ENCODE measurements around the gene STEAP3.

Gene STEAP3

GRCh38 chr2:119219873-119220272, 3.8 kb upstream of the STEAP3 start:
- DNase-seq (ENCODE audit: low read depth, low spot score) = no peak
- Histone ChIP-seq H3K9me3 (ENCODE audit: insufficient read depth, low read length) (no peaks in the 10 kb centered on the region), H3K27me3 (ENCODE audit: insufficient read depth, insufficient read length) (peaks cover 8% of the 10 kb centered on the region), H3K4me1 (ENCODE audit: insufficient read depth, insufficient read length) (peaks cover 23% of the 10 kb centered on the region), H3K9ac (ENCODE audit: insufficient read length, low read depth) (no peak overlapping the region), H3K4me3 (ENCODE audit: insufficient read length, low read depth) (no peak overlapping the region), H3K36me3 (ENCODE audit: insufficient read depth, insufficient read length, low read length) (no peaks in the 10 kb centered on the region)
- TF ChIP-seq YY1 (IDR thresholded peaks at IDR 0.05; ENCODE audit: insufficient read depth, insufficient read length) (no peak), ZNF274 (IDR thresholded peaks at IDR 0.05; ENCODE audit: low read depth, low read length) (no peak), SUZ12 (IDR thresholded peaks at IDR 0.05; ENCODE audit: extremely low read depth, insufficient read depth, insufficient read length) (no peak)

- no peak for DNase-seq (ENCODE audit: low read depth, low spot score)
- Histone ChIP-seq H3K36me3 (ENCODE audit: insufficient read depth, insufficient read length, low read length) (no peaks in the 10 kb centered on the region), H3K4me1 (ENCODE audit: insufficient read depth, insufficient read length) (peaks cover 23% of the 10 kb centered on the region), H3K27me3 (ENCODE audit: insufficient read depth, insufficient read length) (peaks cover 8% of the 10 kb centered on the region), H3K9ac (ENCODE audit: insufficient read length, low read depth) (no peak overlapping the region), H3K9me3 (ENCODE audit: insufficient read depth, low read length) (no peaks in the 10 kb centered on the region), H3K4me3 (ENCODE audit: insufficient read length, low read depth) (no peak overlapping the region)
- no peak for TF ChIP-seq YY1 (IDR thresholded peaks at IDR 0.05; ENCODE audit: insufficient read depth, insufficient read length)
- no peak for TF ChIP-seq SUZ12 (IDR thresholded peaks at IDR 0.05; ENCODE audit: extremely low read depth, insufficient read depth, insufficient read length)
- no peak for TF ChIP-seq ZNF274 (IDR thresholded peaks at IDR 0.05; ENCODE audit: low read depth, low read length)
These were observed 2.8 kb upstream of the STEAP3 start for GRCh38 chr2:119220720-119221301.

DNA sequence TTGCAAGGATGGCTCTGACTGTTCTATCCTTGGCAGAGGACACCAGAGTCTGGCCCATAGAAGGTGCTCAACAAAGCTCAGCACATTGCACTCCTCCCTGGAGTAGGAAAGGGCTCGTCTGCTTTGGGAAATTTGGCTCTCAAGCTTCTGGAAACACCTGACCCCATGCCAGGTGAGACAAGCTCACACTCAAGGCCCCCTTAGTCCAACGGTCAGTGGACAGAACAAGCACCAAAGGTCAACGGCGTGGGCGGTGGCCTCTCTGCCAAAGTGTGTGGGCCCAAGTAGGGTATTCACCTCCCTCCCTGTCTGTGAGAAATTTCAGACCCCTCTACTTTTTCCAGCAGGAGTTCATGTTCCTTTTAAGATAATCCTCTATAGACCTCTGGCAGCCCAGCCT, 2.0 kb upstream of the STEAP3 start:
- Histone ChIP-seq H3K9ac (ENCODE audit: insufficient read length, low read depth) (no peak overlapping the region), H3K9me3 (ENCODE audit: insufficient read depth, low read length) (no peaks in the 10 kb centered on the region), H3K36me3 (ENCODE audit: insufficient read depth, insufficient read length, low read length) (peaks cover 3% of the 10 kb centered on the region)

GRCh38 chr2:119222213-119222612, 1.4 kb upstream of the STEAP3 start:
- Histone ChIP-seq H3K4me1 (ENCODE audit: insufficient read depth, insufficient read length) (peaks cover 23% of the 10 kb centered on the region), H3K27me3 (ENCODE audit: insufficient read depth, insufficient read length) (peaks cover 8% of the 10 kb centered on the region), H3K9me3 (ENCODE audit: insufficient read depth, low read length) (no peaks in the 10 kb centered on the region), H3K4me3 (ENCODE audit: insufficient read length, low read depth) (no peak overlapping the region), H3K36me3 (ENCODE audit: insufficient read depth, insufficient read length, low read length) (peaks cover 8% of the 10 kb centered on the region), H3K9ac (ENCODE audit: insufficient read length, low read depth) (no peak overlapping the region)
- no peak for DNase-seq (ENCODE audit: low read depth, low spot score)
- TF ChIP-seq SUZ12 (IDR thresholded peaks at IDR 0.05; ENCODE audit: extremely low read depth, insufficient read depth, insufficient read length) (no peak), ZNF274 (IDR thresholded peaks at IDR 0.05; ENCODE audit: low read depth, low read length) (no peak), YY1 (IDR thresholded peaks at IDR 0.05; ENCODE audit: insufficient read depth, insufficient read length) (no peak)

More for the DNA sequence above, 2.0 kb upstream of the STEAP3 start:
- DNase-seq (ENCODE audit: low read depth, low spot score) = no peak
- H3K27me3 ChIP-seq (ENCODE audit: insufficient read depth, insufficient read length) = peaks cover 8% of the 10 kb centered on the region
- TF ChIP-seq YY1 (IDR thresholded peaks at IDR 0.05; ENCODE audit: insufficient read depth, insufficient read length) = no peak
- no peak for TF ChIP-seq ZNF274 (IDR thresholded peaks at IDR 0.05; ENCODE audit: low read depth, low read length)
- TF ChIP-seq SUZ12 (IDR thresholded peaks at IDR 0.05; ENCODE audit: extremely low read depth, insufficient read depth, insufficient read length) = no peak
- H3K4me1 ChIP-seq (ENCODE audit: insufficient read depth, insufficient read length) = peaks cover 23% of the 10 kb centered on the region
- no peak overlapping the region for H3K4me3 ChIP-seq (ENCODE audit: insufficient read length, low read depth)

DNA sequence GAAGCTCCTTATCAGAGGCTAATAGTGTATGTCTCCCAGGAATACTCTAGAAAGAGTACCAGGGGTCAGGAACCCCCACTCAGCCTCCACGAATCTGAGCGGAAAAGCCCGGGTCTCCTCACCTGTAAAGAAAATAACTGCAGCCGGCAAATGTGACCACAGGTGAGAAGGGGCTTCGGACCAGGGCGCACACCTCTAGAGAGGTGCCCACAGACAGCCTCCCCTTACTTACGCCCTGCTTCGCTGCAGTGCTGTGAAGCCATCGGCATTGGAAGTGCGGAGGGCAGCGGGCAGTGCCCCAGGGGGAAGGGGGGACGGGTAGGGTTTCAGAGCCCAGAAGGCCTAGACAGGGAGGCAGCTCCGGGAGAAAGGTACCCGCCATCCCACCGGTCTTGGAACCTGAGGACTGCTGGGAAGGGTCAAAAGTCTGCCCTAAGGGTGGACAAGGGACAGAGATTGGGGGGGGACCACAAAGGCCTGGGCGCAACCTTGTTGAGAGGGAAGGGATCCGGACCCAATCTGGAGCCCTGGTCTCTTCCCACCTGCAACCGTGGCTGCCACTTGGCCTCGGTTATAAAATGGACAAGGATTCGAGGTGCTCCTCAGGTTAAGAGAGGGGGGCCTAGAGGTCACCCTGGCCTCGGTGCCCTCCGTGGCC, 642 bp upstream of the STEAP3 start:
- TF ChIP-seq YY1 (IDR thresholded peaks at IDR 0.05; ENCODE audit: insufficient read depth, insufficient read length) (no peak), SUZ12 (IDR thresholded peaks at IDR 0.05; ENCODE audit: extremely low read depth, insufficient read depth, insufficient read length) (no peak), ZNF274 (IDR thresholded peaks at IDR 0.05; ENCODE audit: low read depth, low read length) (no peak)
- H3K9ac ChIP-seq (ENCODE audit: insufficient read length, low read depth) = peak overlapping the region; percentile 77
- H3K4me1 ChIP-seq (ENCODE audit: insufficient read depth, insufficient read length) = peaks cover 23% of the 10 kb centered on the region
- peak overlapping the region; percentile 68 for H3K4me3 ChIP-seq (ENCODE audit: insufficient read length, low read depth)
- peaks cover 8% of the 10 kb centered on the region for H3K27me3 ChIP-seq (ENCODE audit: insufficient read depth, insufficient read length)
- H3K9me3 ChIP-seq (ENCODE audit: insufficient read depth, low read length) = no peaks in the 10 kb centered on the region
- no peak for DNase-seq (ENCODE audit: low read depth, low spot score)
- H3K36me3 ChIP-seq (ENCODE audit: insufficient read depth, insufficient read length, low read length) = peaks cover 10% of the 10 kb centered on the region

DNA sequence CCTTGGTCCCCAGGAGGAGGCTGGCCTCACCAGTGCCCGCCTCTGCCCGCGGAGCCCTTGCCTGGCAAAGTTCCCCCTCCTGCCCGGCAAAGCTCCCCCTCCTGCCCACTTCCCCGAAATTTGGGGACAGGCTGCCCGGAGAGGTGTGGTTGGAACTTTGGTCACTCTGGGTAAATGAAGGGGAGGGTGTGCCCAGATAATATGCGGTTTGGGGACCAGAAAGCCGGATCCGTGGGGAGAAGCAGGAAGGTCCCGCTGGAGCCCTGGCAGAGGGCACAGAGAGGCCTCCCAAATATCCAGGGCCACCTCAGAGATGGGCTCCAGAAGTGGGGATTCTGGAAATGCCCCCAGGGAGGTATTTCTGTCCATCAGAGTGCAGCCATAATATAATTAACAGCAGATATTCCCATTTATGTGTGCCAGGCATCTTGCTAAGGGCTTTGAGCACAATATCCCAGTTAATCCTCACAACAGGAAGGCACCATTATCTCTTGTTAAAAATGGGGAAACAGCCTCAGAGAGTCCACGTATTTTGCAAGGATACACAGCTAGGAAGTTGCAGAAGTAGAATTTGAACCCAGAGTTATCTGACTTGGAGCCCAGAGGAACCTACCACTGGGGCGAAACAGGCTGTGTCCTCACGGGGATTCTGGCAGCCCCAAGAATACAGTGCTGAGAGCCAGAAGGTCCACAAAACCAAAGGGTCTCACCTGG, 914 bp downstream of the STEAP3 start:
- Histone ChIP-seq H3K36me3 (ENCODE audit: insufficient read depth, insufficient read length, low read length) (peaks cover 10% of the 10 kb centered on the region), H3K4me1 (ENCODE audit: insufficient read depth, insufficient read length) (peaks cover 19% of the 10 kb centered on the region), H3K9me3 (ENCODE audit: insufficient read depth, low read length) (no peaks in the 10 kb centered on the region), H3K27me3 (ENCODE audit: insufficient read depth, insufficient read length) (peaks cover 8% of the 10 kb centered on the region), H3K4me3 (ENCODE audit: insufficient read length, low read depth) (peak overlapping the region; percentile 68), H3K9ac (ENCODE audit: insufficient read length, low read depth) (peak overlapping the region; percentile 84)
- no peak for DNase-seq (ENCODE audit: low read depth, low spot score)
- no peak for TF ChIP-seq ZNF274 (IDR thresholded peaks at IDR 0.05; ENCODE audit: low read depth, low read length)
- TF ChIP-seq YY1 (IDR thresholded peaks at IDR 0.05; ENCODE audit: insufficient read depth, insufficient read length) = no peak
- TF ChIP-seq SUZ12 (IDR thresholded peaks at IDR 0.05; ENCODE audit: extremely low read depth, insufficient read depth, insufficient read length) = no peak

Data from NT2/D1 (cell line).